HepG2 (cell line): ENCODE data around the gene MBD4. TPM values are rescaled to one million over a fixed set of nuclear protein-coding genes. Genes with fewer than 3 reads are reported as not detected.

Experiments used
- BATF2 ChIP-seq: sonication (generic); formaldehyde crosslinking; IDR thresholded peaks from 2 replicates; pipeline ENCODE4 v1.8.0; 2022; ENCODE audit warnings: mild to moderate bottlenecking, missing genetic modification reagents, moderate library complexity
- ISL2 ChIP-seq: sonication (generic); formaldehyde crosslinking; IDR thresholded peaks from 2 replicates; pipeline ENCODE4 v1.5.0; 2020; ENCODE audit warnings: missing genetic modification reagents
- KAT7 ChIP-seq: IDR thresholded peaks from 2 replicates; pipeline ENCODE4 v1.6.1; 2018; ENCODE audit warnings: borderline replicate concordance, missing compliant biosample characterization
- NFKB2 ChIP-seq: sonication (generic); formaldehyde crosslinking; IDR thresholded peaks from 2 replicates; pipeline ENCODE4 v1.4.0; 2020; ENCODE audit warnings: missing genetic modification reagents, borderline replicate concordance
- RELA ChIP-seq: sonication (generic); formaldehyde crosslinking; IDR thresholded peaks from 2 replicates; pipeline ENCODE4 v1.4.0; 2020; ENCODE audit warnings: missing genetic modification reagents
- SKIL ChIP-seq: sonication (generic); formaldehyde crosslinking; IDR thresholded peaks from 2 replicates; pipeline ENCODE4 v1.8.0; 2022; ENCODE audit warnings: missing genetic modification reagents, mild to moderate bottlenecking, moderate library complexity, borderline replicate concordance
- polyA plus RNA-seq, 8 experiments: library from polyadenylated mRNA; depleted of rRNA in 3 of 8; stranded (reverse) in 7 of 8; unstranded in 1 of 8; fragments of >200 nt; fragmentation: Illumina TruSeq in 4 of 8; extraction: Trizol in 4 of 8; gene quantifications; 2 replicates each; pipeline versions ENCODE4 v1.2.1 to v1.2.3, GENCODE V29; 2011 to 2016; ENCODE audit warnings: low read depth in 4 of 8, missing spikeins in 1 of 8, mixed read lengths in 1 of 8; ENCODE audit not compliant: insufficient read depth in 1 of 8
- total RNA-seq, 5 experiments: library from RNA; depleted of rRNA; stranded (reverse); fragments of >200 nt; fragmentation: Illumina TruSeq; extraction: Trizol; gene quantifications; 2 replicates each; pipeline ENCODE4 v1.2.3, GENCODE V29; 2016; ENCODE audit warnings: low read depth in 1 of 5
- TF ChIP-seq, protein P1 (sequence below): sonication (generic); formaldehyde crosslinking; IDR thresholded peaks from 2 replicates; pipeline ENCODE4 v1.4.0; 2020; ENCODE audit warnings: missing genetic modification reagents, mild to moderate bottlenecking, borderline replicate concordance
- TF ChIP-seq, protein P2 (sequence below): sonication (generic); formaldehyde crosslinking; IDR thresholded peaks from 2 replicates; pipeline ENCODE4 v1.4.0; 2020; ENCODE audit warnings: mild to moderate bottlenecking, missing genetic modification reagents
- TF ChIP-seq, protein P3 (sequence below): sonication (generic); formaldehyde crosslinking; IDR thresholded peaks from 2 replicates; pipeline ENCODE4 v1.8.1; 2022; ENCODE audit warnings: low read depth, mild to moderate bottlenecking, missing genetic modification reagents

The MBD4 gene
- total and polyA plus RNA-seq, 2 of the 13 experiments (the other 11 are each of a cell fraction or from before 2014, with no cell fraction given) = 14.9 to 25.3 TPM

GRCh38 chr3:129439817-129440617 lies at the start of gene MBD4, which contains the start of gene IFT122 (continued):
- TF ChIP-seq BATF2 (CRISPR knock-in tag) (0 out of 2 replicates have a peak, but pooled peaks have one; percentile 36), RELA (CRISPR knock-in tag) (no peak), KAT7 (CRISPR knock-in tag) (peak; percentile 89; the same call in 1 of the 2 replicates), SKIL (CRISPR knock-in tag) (peak; percentile 58), ISL2 (CRISPR knock-in tag) (peak; percentile 11; the same call in 1 of the 2 replicates), NFKB2 (CRISPR knock-in tag) (peak; percentile 63; the same call in 1 of the 2 replicates)
- TF ChIP-seq, protein P1, sequence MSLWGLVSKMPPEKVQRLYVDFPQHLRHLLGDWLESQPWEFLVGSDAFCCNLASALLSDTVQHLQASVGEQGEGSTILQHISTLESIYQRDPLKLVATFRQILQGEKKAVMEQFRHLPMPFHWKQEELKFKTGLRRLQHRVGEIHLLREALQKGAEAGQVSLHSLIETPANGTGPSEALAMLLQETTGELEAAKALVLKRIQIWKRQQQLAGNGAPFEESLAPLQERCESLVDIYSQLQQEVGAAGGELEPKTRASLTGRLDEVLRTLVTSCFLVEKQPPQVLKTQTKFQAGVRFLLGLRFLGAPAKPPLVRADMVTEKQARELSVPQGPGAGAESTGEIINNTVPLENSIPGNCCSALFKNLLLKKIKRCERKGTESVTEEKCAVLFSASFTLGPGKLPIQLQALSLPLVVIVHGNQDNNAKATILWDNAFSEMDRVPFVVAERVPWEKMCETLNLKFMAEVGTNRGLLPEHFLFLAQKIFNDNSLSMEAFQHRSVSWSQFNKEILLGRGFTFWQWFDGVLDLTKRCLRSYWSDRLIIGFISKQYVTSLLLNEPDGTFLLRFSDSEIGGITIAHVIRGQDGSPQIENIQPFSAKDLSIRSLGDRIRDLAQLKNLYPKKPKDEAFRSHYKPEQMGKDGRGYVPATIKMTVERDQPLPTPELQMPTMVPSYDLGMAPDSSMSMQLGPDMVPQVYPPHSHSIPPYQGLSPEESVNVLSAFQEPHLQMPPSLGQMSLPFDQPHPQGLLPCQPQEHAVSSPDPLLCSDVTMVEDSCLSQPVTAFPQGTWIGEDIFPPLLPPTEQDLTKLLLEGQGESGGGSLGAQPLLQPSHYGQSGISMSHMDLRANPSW (CRISPR knock-in tag) = peak; percentile 58; the same call in 1 of the 2 replicates
- TF ChIP-seq, protein P2, sequence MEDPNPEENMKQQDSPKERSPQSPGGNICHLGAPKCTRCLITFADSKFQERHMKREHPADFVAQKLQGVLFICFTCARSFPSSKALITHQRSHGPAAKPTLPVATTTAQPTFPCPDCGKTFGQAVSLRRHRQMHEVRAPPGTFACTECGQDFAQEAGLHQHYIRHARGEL (CRISPR knock-in tag) = 0 out of 2 replicates have a peak, but pooled peaks have one; percentile 72
- TF ChIP-seq, protein P3, sequence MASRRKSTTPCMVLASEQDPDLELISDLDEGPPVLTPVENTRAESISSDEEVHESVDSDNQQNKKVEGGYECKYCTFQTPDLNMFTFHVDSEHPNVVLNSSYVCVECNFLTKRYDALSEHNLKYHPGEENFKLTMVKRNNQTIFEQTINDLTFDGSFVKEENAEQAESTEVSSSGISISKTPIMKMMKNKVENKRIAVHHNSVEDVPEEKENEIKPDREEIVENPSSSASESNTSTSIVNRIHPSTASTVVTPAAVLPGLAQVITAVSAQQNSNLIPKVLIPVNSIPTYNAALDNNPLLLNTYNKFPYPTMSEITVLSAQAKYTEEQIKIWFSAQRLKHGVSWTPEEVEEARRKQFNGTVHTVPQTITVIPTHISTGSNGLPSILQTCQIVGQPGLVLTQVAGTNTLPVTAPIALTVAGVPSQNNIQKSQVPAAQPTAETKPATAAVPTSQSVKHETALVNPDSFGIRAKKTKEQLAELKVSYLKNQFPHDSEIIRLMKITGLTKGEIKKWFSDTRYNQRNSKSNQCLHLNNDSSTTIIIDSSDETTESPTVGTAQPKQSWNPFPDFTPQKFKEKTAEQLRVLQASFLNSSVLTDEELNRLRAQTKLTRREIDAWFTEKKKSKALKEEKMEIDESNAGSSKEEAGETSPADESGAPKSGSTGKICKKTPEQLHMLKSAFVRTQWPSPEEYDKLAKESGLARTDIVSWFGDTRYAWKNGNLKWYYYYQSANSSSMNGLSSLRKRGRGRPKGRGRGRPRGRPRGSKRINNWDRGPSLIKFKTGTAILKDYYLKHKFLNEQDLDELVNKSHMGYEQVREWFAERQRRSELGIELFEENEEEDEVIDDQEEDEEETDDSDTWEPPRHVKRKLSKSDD (CRISPR knock-in tag) = peak; percentile 99
